ENCODE measurements around the gene ALX4. TPM values are rescaled to one million over a fixed set of nuclear protein-coding genes. Genes with fewer than 3 reads are reported as not detected.

Gene ALX4
- polyA plus RNA-seq, 1 of the 3 experiments (the other 2 are of a cell fraction), result under 0.01 TPM

DNA sequence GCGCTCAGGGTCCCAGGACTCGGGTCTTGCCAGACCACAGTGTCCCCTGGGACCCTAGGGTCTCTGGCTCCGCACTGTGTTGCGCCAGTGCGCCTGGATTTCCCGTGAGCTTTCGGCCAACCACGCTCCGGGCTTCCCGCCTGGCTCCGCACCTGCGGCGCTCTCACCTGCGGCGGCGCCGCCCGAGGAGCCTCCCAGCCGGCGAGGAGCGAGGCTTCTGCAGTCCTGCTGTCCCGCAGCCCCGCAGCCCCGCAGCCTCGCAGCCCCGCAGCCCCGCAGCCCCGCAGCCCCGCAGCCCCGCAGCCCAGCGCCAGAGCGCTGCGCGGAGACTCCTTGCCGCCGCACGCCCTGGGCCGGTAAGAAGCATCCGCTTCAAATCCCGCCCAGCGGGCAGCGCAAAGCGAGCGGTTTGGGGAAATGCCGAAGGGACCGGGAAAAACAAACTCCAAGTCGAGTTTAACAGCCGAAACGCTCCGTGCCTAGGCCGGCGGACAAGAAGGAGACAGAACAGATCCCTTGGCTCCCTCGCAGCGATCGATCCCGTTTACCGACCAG lies 939 bp downstream of the ALX4 start:
- no peaks in the 10 kb centered on the region for H3K9me2 ChIP-seq
- H3K27ac ChIP-seq (ENCODE audit: low read depth in 2 of 2, low read length in 1 of 2), result no peak overlapping the region
- TF ChIP-seq GATA2 (CRISPR knock-in tag; IDR thresholded peaks at IDR 0.05), result no peak
- no peak for TF ChIP-seq SIN3A (IDR thresholded peaks at IDR 0.05; ENCODE audit: borderline replicate concordance, low read depth, low read length)
- TF ChIP-seq, protein P1, sequence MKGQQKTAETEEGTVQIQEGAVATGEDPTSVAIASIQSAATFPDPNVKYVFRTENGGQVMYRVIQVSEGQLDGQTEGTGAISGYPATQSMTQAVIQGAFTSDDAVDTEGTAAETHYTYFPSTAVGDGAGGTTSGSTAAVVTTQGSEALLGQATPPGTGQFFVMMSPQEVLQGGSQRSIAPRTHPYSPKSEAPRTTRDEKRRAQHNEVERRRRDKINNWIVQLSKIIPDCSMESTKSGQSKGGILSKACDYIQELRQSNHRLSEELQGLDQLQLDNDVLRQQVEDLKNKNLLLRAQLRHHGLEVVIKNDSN (IDR thresholded peaks at IDR 0.05; ENCODE audit: borderline replicate concordance, low read depth), result no peak
- TF ChIP-seq EP300 (IDR thresholded peaks at IDR 0.05; ENCODE audit: borderline replicate concordance in 1 of 2, low read depth in 1 of 2, low read length in 1 of 2), result no peak
- no peak for TF ChIP-seq NRF1 (IDR thresholded peaks at IDR 0.05; ENCODE audit: low read depth, low read length)
- TF ChIP-seq POLR2AphosphoS5 (IDR thresholded peaks at IDR 0.05; ENCODE audit: low read depth, low read length), result no peak
- no peak for TF ChIP-seq GABPA (IDR thresholded peaks at IDR 0.05; ENCODE audit: low read depth)
- no peak for TF ChIP-seq FOXJ3 (CRISPR knock-in tag; IDR thresholded peaks at IDR 0.05)
- no peak for TF ChIP-seq FOXM1 (IDR thresholded peaks at IDR 0.05; ENCODE audit: low read depth)
- no peak for TF ChIP-seq RXRA (IDR thresholded peaks at IDR 0.05; ENCODE audit: borderline replicate concordance, low read depth)
- no peaks in the 10 kb centered on the region for H3K79me2 ChIP-seq (ENCODE audit: insufficient read depth)
- peak overlapping the region; percentile 76; the same call in 1 of the 2 replicates for H3K4me2 ChIP-seq
- H4K20me1 ChIP-seq (ENCODE audit: insufficient read depth), result no peaks in the 10 kb centered on the region
- H3K9ac ChIP-seq, result no peak overlapping the region
- WGBS (ENCODE audit: low lambda C conversion rate), result 31% methylated on average over 36 of the region's 57 CpGs
- H3K9me3 ChIP-seq, result no peaks in the 10 kb centered on the region
- H3K27me3 ChIP-seq (ENCODE audit: insufficient read depth), result peaks cover 90% of the 10 kb centered on the region
- peak overlapping the region; percentile 29; the same call in 1 of the 2 replicates for H2AFZ ChIP-seq (ENCODE audit: low read depth)
- CTCF ChIA-PET, result interaction anchor here (0.7 to 2.0 kb wide), 3 partner anchors 18 to 199 kb away, joined by 3 to 4 read pairs (median 3); no protein-coding TSS in a partner anchor
- no peaks in the 10 kb centered on the region for H3F3A ChIP-seq (replicated peaks; ENCODE audit: insufficient read depth)
- peaks cover 0 to 8% of the 10 kb centered on the region in 2 experiments; a peak in 2 of 4 replicates for H3K4me1 ChIP-seq (ENCODE audit: control insufficient read depth in 1 of 2, insufficient read depth in 2 of 2, low read depth in 1 of 2, low read length in 1 of 2)
- H3K4me3 ChIP-seq (ENCODE audit: low read depth in 2 of 2, low read length in 1 of 2), result peak overlapping the region; percentile 0 to 37; a peak in 2 of 4 replicates
- POLR2A ChIA-PET, result interaction anchor here (0.6 kb wide), 1 partner anchor 287 kb away, joined by 3 read pairs; no protein-coding TSS in a partner anchor
- DNase-seq, result no peak
- no peaks in the 10 kb centered on the region for H3K36me3 ChIP-seq (replicated peaks in 1 of 2; ENCODE audit: control insufficient read depth in 1 of 2, insufficient read depth in 2 of 2, low read length in 1 of 2)

DNA sequence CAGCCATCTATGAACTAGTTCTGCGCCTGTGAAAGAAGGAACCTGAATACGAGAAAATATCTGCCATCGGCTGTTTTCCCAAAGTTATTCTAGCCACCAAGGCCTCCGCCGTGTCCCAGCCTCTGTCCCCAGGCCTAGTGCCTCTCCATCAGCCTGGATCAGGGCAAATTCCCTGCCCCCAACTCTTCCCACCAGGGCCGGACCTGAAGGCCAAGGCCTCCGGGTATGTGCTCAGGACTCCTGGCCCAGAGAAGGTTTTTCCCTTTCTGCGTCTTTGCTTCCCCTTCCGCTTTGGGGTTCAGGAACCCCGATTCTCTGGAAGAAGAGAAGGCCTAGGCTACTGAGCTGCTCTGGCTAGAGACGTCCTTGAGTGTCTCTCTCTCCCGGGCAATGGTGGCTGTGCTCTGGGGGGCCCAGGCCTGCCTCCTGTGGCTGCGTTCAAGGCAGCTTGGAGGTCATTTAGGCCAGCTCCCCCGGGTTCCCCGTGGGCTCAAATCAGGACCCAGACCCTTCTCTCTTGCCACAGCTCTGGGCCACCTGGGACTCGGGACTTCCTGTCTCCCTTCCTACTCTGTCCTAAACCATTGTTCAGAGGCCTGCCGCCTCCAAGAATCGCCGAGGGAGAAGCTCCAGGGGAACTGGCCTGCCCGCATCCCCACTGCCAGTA lies 1.6 kb downstream of the ALX4 start:
- Histone ChIP-seq H3K4me2 (no peak overlapping the region), H3K27ac (ENCODE audit: low read depth in 2 of 2, low read length in 1 of 2) (no peak overlapping the region), H3K9me2 (no peaks in the 10 kb centered on the region), H3K4me3 (ENCODE audit: low read depth in 2 of 2, low read length in 1 of 2) (no peak overlapping the region), H3K27me3 (ENCODE audit: insufficient read depth) (peaks cover 90% of the 10 kb centered on the region), H3K4me1 (ENCODE audit: control insufficient read depth in 1 of 2, insufficient read depth in 2 of 2, low read depth in 1 of 2, low read length in 1 of 2) (peaks cover 0 to 8% of the 10 kb centered on the region in 2 experiments; a peak in 2 of 4 replicates), H3K9me3 (no peaks in the 10 kb centered on the region), H3K9ac (no peak overlapping the region), H2AFZ (ENCODE audit: low read depth) (no peak overlapping the region), H3F3A (replicated peaks; ENCODE audit: insufficient read depth) (no peaks in the 10 kb centered on the region), H3K36me3 (replicated peaks in 1 of 2; ENCODE audit: control insufficient read depth in 1 of 2, insufficient read depth in 2 of 2, low read length in 1 of 2) (no peaks in the 10 kb centered on the region), H4K20me1 (ENCODE audit: insufficient read depth) (no peaks in the 10 kb centered on the region), H3K79me2 (ENCODE audit: insufficient read depth) (no peaks in the 10 kb centered on the region)
- WGBS (ENCODE audit: low lambda C conversion rate), result 88% methylated on average over 11 of the region's 20 CpGs
- ChIA-PET POLR2A (interaction anchor here (0.6 kb wide), 1 partner anchor 288 kb away, joined by 3 read pairs; no protein-coding TSS in a partner anchor), CTCF (interaction anchor here (0.7 to 2.0 kb wide), 6 partner anchors 9 to 198 kb away, joined by 3 to 4 read pairs (median 3); no protein-coding TSS in a partner anchor)
- no peak for DNase-seq
- TF ChIP-seq RXRA (IDR thresholded peaks at IDR 0.05; ENCODE audit: borderline replicate concordance, low read depth) (no peak), MEF2A (IDR thresholded peaks at IDR 0.05; ENCODE audit: borderline replicate concordance, low read depth) (no peak)

Measured in SK-N-SH (cell line).